HG03354 (cell line): ENCODE results near the gene OR1J1.

Experiments
- ATAC-seq: cut with Tn5 transposase; IDR thresholded peaks from one replicate; pipeline ENCODE4 v1.9.1; 2021; ENCODE audit warnings: mild to moderate bottlenecking; ENCODE audit not compliant: unreplicated experiment, poor library complexity, severe bottlenecking

OR1J1 gene

GRCh38 chr9:122446819-122447484 is 30.8 kb downstream of the OR1J1 start:
- no peak for ATAC-seq

GRCh38 chr9:122445155-122445749 is 32.5 kb downstream of the OR1J1 start:
- no peak for ATAC-seq

GRCh38 chr9:122444041-122444733 is 33.5 kb downstream of the OR1J1 start:
- no peak for ATAC-seq

- no peak for ATAC-seq
Observed at GRCh38 chr9:122442568-122442967, 35.2 kb downstream of the OR1J1 start.
